ENCODE data around the gene PLD4.
"Not testable (repeated sequence)": the region's sequence is repeated elsewhere in the genome, so short reads cannot be mapped to it uniquely, and the experiment has no call there.

Gene PLD4

GRCh38 chr14:104949406-104949955 lies 24.8 kb downstream of the PLD4 start:
- H3K27me3 Mint-ChIP-seq, H3K4me1 Mint-ChIP-seq, H3K9me3 Mint-ChIP-seq, H3K27ac Mint-ChIP-seq, H3K4me3 Mint-ChIP-seq, H3K36me3 Mint-ChIP-seq: not testable (repeated sequence)

- H3K4me1 Mint-ChIP-seq = no peaks in the 10 kb centered on the region
- H3K27ac Mint-ChIP-seq = no peak overlapping the region
- no peaks in the 10 kb centered on the region for H3K27me3 Mint-ChIP-seq
- no peaks in the 10 kb centered on the region for H3K9me3 Mint-ChIP-seq
- H3K4me3 Mint-ChIP-seq = no peak overlapping the region
- H3K36me3 Mint-ChIP-seq = no peaks in the 10 kb centered on the region
Measured at GRCh38 chr14:104950021-104950420, 25.3 kb downstream of the PLD4 start.

GRCh38 chr14:104950701-104951100 lies 26.0 kb downstream of the PLD4 start:
- H3K4me1 Mint-ChIP-seq, H3K36me3 Mint-ChIP-seq, H3K27me3 Mint-ChIP-seq, H3K4me3 Mint-ChIP-seq, H3K9me3 Mint-ChIP-seq, H3K27ac Mint-ChIP-seq: not testable (repeated sequence)

- not testable (repeated sequence) for H3K27ac Mint-ChIP-seq, H3K36me3 Mint-ChIP-seq, H3K9me3 Mint-ChIP-seq, H3K4me1 Mint-ChIP-seq, H3K4me3 Mint-ChIP-seq, H3K27me3 Mint-ChIP-seq
Measured at GRCh38 chr14:104951863-104952657, 27.4 kb downstream of the PLD4 start.

- H3K27me3 Mint-ChIP-seq = peaks cover 4% of the 10 kb centered on the region
- no peak overlapping the region for H3K27ac Mint-ChIP-seq
- no peaks in the 10 kb centered on the region for H3K4me1 Mint-ChIP-seq
- no peaks in the 10 kb centered on the region for H3K9me3 Mint-ChIP-seq
- no peaks in the 10 kb centered on the region for H3K36me3 Mint-ChIP-seq
- H3K4me3 Mint-ChIP-seq = no peak overlapping the region
Measured at GRCh38 chr14:104953097-104953496, 28.4 kb downstream of the PLD4 start.

- peaks cover 4% of the 10 kb centered on the region for H3K27me3 Mint-ChIP-seq
Measured at GRCh38 chr14:104953896-104954656, 29.4 kb downstream of the PLD4 start.

GRCh38 chr14:104954746-104955395 lies 30.2 kb downstream of the PLD4 start:
- H3K9me3 Mint-ChIP-seq = no peaks in the 10 kb centered on the region
- H3K36me3 Mint-ChIP-seq = no peaks in the 10 kb centered on the region
- H3K27ac Mint-ChIP-seq = no peak overlapping the region
- H3K27me3 Mint-ChIP-seq = peaks cover 4% of the 10 kb centered on the region
- H3K4me3 Mint-ChIP-seq = no peak overlapping the region
- no peaks in the 10 kb centered on the region for H3K4me1 Mint-ChIP-seq

More at GRCh38 chr14:104953896-104954656, 29.4 kb downstream of the PLD4 start:
- no peak overlapping the region for H3K4me3 Mint-ChIP-seq
- no peaks in the 10 kb centered on the region for H3K9me3 Mint-ChIP-seq
- no peaks in the 10 kb centered on the region for H3K36me3 Mint-ChIP-seq
- H3K4me1 Mint-ChIP-seq = no peaks in the 10 kb centered on the region
- no peak overlapping the region for H3K27ac Mint-ChIP-seq

GRCh38 chr14:104955396-104955770 lies 30.7 kb downstream of the PLD4 start:
- no peak overlapping the region for H3K4me3 Mint-ChIP-seq
- H3K9me3 Mint-ChIP-seq = no peaks in the 10 kb centered on the region
- no peaks in the 10 kb centered on the region for H3K36me3 Mint-ChIP-seq
- no peak overlapping the region for H3K27ac Mint-ChIP-seq
- H3K4me1 Mint-ChIP-seq = no peaks in the 10 kb centered on the region
- H3K27me3 Mint-ChIP-seq = peaks cover 4% of the 10 kb centered on the region

GRCh38 chr14:104956290-104956890 lies 31.7 kb downstream of the PLD4 start:
- Mint-ChIP-seq H3K9me3 (no peaks in the 10 kb centered on the region), H3K4me1 (no peaks in the 10 kb centered on the region), H3K4me3 (no peak overlapping the region), H3K27me3 (peaks cover 4% of the 10 kb centered on the region), H3K36me3 (no peaks in the 10 kb centered on the region), H3K27ac (no peak overlapping the region)

- Mint-ChIP-seq H3K9me3 (no peaks in the 10 kb centered on the region), H3K27me3 (peaks cover 4% of the 10 kb centered on the region), H3K36me3 (no peaks in the 10 kb centered on the region), H3K27ac (no peak overlapping the region), H3K4me3 (no peak overlapping the region), H3K4me1 (no peaks in the 10 kb centered on the region)
Measured at GRCh38 chr14:104957146-104958113, 32.8 kb downstream of the PLD4 start.

GRCh38 chr14:104964546-104964945 lies 39.9 kb downstream of the PLD4 start:
- H3K27me3 Mint-ChIP-seq = peaks cover 4% of the 10 kb centered on the region
- H3K4me1 Mint-ChIP-seq = no peaks in the 10 kb centered on the region
- H3K27ac Mint-ChIP-seq = no peak overlapping the region
- no peaks in the 10 kb centered on the region for H3K9me3 Mint-ChIP-seq
- no peak overlapping the region for H3K4me3 Mint-ChIP-seq
- no peaks in the 10 kb centered on the region for H3K36me3 Mint-ChIP-seq

GRCh38 chr14:104965561-104966231 lies 41.0 kb downstream of the PLD4 start:
- H3K27me3 Mint-ChIP-seq = peaks cover 4% of the 10 kb centered on the region
- H3K4me3 Mint-ChIP-seq = no peak overlapping the region
- no peak overlapping the region for H3K27ac Mint-ChIP-seq
- no peaks in the 10 kb centered on the region for H3K36me3 Mint-ChIP-seq
- no peaks in the 10 kb centered on the region for H3K4me1 Mint-ChIP-seq
- H3K9me3 Mint-ChIP-seq = no peaks in the 10 kb centered on the region

GRCh38 chr14:104966261-104966865 lies 41.7 kb downstream of the PLD4 start:
- Mint-ChIP-seq H3K36me3 (no peaks in the 10 kb centered on the region), H3K9me3 (no peaks in the 10 kb centered on the region)

GRCh38 chr14:104966981-104967385 lies 42.3 kb downstream of the PLD4 start:
- Mint-ChIP-seq H3K36me3 (no peaks in the 10 kb centered on the region), H3K9me3 (no peaks in the 10 kb centered on the region), H3K4me3 (no peak overlapping the region), H3K27me3 (peaks cover 4% of the 10 kb centered on the region), H3K4me1 (no peaks in the 10 kb centered on the region), H3K27ac (no peak overlapping the region)

More at GRCh38 chr14:104966261-104966865, 41.7 kb downstream of the PLD4 start:
- peaks cover 4% of the 10 kb centered on the region for H3K27me3 Mint-ChIP-seq
- H3K27ac Mint-ChIP-seq = no peak overlapping the region
- no peak overlapping the region for H3K4me3 Mint-ChIP-seq
- no peaks in the 10 kb centered on the region for H3K4me1 Mint-ChIP-seq
